PC-9 (cell line): ENCODE results near the gene COX18.

Source experiments
- CTCF ChIP-seq: fragments of 200-600 bp; sonication (generic); conservative IDR thresholded peaks from 2 replicates; pipeline ENCODE4 v1.6.1; 2017; ENCODE audit warnings: mixed run types, antibody characterized with exemption, mild to moderate bottlenecking, moderate library complexity
- EZH2 ChIP-seq: fragments of 200-600 bp; sonication (generic); IDR thresholded peaks from 2 replicates; pipeline ENCODE4 v1.8.0; 2017; ENCODE audit warnings: antibody characterized with exemption, low read depth

GRCh38 chr4:73045879-73046278, 23.6 kb downstream of the COX18 start:
- TF ChIP-seq CTCF (no peak), EZH2 (no peak)
